OCI-LY3 (cell line): ENCODE results near the gene CLHC1.

Experiments used
- EZH2phosphoT487 ChIP-seq: fragments of 200-600 bp; shearing (Covaris generic); IDR thresholded peaks from 2 replicates; pipeline ENCODE4 v1.6.1; 2018; ENCODE audit warnings: antibody characterized with exemption, mixed run types, low read depth
- TF ChIP-seq, protein P1 (sequence below): fragments of 200-600, 300-600 bp; sonication (generic); IDR thresholded peaks from 2 replicates; pipeline ENCODE4 v1.5.1; 2014; ENCODE audit warnings: antibody characterized with exemption, low read length, low read depth

DNA sequence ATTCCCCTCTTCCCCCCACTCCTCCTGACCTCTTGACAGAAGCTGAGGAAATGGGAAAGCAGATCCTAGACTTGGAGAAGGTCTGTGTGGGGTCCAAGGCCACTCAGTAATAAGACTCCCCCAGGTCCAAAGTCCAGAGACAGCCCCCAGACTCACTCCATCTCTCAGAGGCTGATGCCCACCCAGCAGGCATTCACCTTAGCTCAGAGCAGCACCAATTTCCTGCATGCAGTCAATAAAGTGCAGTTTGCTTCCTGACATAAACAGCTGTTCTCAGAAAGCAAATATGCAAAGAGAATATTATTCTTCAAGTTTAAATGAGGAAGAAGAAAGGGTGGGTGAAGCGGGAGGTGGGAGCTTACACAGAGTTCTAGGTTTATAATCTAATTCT is 97.8 kb downstream of the CLHC1 start:
- TF ChIP-seq, protein P1, sequence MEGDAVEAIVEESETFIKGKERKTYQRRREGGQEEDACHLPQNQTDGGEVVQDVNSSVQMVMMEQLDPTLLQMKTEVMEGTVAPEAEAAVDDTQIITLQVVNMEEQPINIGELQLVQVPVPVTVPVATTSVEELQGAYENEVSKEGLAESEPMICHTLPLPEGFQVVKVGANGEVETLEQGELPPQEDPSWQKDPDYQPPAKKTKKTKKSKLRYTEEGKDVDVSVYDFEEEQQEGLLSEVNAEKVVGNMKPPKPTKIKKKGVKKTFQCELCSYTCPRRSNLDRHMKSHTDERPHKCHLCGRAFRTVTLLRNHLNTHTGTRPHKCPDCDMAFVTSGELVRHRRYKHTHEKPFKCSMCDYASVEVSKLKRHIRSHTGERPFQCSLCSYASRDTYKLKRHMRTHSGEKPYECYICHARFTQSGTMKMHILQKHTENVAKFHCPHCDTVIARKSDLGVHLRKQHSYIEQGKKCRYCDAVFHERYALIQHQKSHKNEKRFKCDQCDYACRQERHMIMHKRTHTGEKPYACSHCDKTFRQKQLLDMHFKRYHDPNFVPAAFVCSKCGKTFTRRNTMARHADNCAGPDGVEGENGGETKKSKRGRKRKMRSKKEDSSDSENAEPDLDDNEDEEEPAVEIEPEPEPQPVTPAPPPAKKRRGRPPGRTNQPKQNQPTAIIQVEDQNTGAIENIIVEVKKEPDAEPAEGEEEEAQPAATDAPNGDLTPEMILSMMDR = no peak
- TF ChIP-seq EZH2phosphoT487 = no peak
